HG03565 (cell line): Measurements from ENCODE around the gene ADGRV1.

Experiments
- ATAC-seq: cut with Tn5 transposase; IDR thresholded peaks from one replicate; pipeline ENCODE4 v1.9.1; 2021; ENCODE audit warnings: mild to moderate bottlenecking, moderate library complexity; ENCODE audit not compliant: unreplicated experiment

ADGRV1 gene

GRCh38 chr5:91177639-91178038, 619.0 kb downstream of the ADGRV1 start:
- no peak for ATAC-seq

DNA sequence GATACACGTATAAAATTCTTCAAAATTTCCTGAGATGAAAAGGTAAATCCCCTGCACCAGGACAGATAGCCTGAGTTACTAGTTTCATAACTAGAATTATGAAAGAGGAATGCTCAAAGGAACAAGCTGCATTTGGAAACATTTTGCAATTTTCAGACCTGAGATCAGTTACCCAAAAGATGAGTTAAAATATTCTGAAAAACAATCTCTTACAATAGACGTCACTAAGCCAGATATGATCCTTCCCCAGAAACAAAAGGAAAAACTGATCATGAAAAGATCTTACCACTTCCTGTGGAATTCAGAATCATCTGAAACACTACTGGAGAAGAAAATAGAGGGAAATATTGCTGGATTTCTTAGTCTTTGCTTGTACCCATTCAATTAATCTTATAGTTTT, 619.9 kb downstream of the ADGRV1 start:
- no peak for ATAC-seq

- ATAC-seq: no peak
These were observed 620.4 kb downstream of the ADGRV1 start for GRCh38 chr5:91179018-91179417.

GRCh38 chr5:91180506-91180905, 621.9 kb downstream of the ADGRV1 start:
- no peak for ATAC-seq

DNA sequence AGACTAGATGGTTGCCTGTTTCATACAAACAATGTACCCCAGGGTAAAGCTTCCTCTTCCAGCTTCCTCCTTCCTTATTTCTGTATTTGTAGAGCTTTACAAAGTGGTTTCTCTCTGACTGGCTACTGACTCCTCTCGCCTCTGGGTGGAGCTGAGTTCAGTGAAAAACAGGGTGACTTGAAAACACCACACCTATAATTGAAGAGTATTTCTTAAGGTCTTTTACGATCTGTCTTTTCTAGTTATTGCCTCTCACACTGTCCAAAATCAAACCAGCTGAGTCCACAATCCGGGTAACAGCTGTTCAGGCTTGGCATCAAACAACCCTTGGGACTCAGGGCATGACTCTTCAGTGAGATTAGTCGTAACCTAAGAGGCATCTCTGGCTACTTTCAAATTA, 624.2 kb downstream of the ADGRV1 start:
- ATAC-seq: peak; percentile 76

DNA sequence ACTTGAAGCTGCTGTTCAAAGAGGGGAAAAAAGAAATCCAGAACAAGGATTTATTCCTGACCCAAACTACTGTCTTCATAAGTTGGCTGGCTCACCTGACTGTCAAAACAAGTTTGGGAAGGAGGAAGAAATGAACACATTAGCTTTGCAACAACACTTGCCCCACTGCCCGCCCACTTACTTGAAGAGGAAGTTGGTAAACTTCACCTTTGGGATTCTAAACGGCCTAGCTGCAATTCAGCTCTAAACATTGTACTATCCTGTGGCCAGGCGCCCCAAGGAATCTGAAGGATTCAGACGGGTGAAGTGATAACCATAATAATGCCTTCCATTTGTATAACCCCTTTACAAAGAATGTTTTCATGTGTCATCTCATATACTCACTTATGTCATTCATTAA, 625.1 kb downstream of the ADGRV1 start:
- ATAC-seq: no peak

- ATAC-seq: no peak
These were observed 627.5 kb downstream of the ADGRV1 start for GRCh38 chr5:91186101-91186500.

DNA sequence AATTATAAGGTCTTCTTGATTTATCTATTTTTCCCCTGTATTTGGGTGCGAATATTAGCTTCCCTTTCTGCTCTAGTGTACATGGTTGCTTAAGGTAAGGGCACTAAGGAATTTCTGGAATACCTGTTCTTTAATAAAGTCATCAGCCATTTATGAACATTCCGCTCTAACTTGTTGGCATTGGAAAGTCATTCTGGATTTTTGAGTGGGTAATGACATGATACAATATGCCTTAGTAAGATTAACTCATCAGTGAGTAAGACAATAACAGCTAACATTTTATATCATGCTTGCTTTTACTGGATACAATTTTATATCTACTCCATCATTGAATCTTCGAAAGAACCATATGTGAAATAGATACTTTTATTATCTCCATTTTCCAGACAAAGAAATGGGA, 628.4 kb downstream of the ADGRV1 start:
- no peak for ATAC-seq

GRCh38 chr5:91188755-91189154, 630.2 kb downstream of the ADGRV1 start:
- no peak for ATAC-seq

- peak; percentile 78 for ATAC-seq
These were observed 631.1 kb downstream of the ADGRV1 start for GRCh38 chr5:91189480-91190313.

GRCh38 chr5:91190314-91190690, 631.7 kb downstream of the ADGRV1 start:
- no peak for ATAC-seq

DNA sequence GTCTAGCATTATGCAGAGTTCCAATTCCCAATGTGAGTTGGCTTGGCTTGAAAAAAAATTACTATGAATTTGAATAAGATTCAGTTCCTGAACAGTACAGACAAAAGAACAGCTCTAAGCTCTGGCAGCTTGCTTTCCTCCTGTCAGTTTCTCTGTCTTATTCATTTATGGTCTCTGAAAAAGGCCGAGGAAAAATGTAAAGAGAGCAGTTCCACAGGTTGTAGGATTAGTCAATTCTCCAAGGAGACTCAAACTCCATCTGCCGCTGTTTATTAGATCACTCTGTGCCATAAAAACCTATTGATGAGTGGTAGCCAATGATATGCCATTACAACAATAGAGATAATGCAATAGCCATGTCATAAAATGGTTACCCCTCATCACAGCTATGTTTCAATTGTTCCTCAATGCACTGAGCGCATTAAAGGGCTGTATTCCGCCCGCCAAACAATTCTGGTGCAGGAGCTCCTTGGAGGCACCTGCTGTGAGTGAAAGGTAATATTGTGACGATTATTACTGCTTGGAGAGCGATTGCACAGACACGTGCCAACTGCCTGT, 636.3 kb downstream of the ADGRV1 start:
- no peak for ATAC-seq

DNA sequence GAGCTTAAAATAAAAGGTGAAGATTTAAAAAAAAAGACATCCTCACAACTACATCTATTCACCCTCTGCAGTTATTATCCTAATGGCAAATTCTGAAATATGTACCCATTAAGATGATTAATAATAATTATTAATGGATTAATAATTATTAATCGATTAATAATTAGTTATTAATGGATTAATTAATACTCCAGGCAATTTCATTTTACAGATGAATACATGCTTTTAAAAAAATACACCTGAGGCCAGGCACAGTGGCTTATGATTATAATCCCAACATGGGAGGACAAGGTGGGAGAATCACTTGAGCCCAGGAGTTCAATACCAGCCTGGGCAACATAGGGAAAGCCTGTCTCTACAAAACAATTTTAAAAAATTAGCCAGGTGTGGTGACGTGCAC, 642.1 kb downstream of the ADGRV1 start:
- ATAC-seq: no peak

GRCh38 chr5:91206103-91206502, 647.5 kb downstream of the ADGRV1 start:
- ATAC-seq: no peak

DNA sequence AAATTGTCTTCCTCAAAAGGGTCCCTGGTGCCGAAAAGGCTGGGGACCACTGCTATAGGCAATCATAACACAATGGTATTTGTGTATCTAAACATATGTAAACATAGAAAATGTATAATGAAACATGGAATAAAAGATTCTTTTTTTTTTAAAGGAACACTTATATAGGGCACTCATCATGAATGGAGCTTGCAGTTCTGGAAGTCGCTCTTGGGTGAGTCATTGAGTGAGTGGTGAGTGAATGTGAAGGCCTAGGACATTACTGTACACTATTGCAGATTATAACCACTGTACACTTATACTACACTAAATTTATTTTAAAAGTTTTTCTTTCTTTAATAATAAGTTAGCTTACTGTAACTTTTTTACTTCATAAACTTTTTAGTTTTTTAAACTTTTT, 648.1 kb downstream of the ADGRV1 start:
- ATAC-seq: no peak

DNA sequence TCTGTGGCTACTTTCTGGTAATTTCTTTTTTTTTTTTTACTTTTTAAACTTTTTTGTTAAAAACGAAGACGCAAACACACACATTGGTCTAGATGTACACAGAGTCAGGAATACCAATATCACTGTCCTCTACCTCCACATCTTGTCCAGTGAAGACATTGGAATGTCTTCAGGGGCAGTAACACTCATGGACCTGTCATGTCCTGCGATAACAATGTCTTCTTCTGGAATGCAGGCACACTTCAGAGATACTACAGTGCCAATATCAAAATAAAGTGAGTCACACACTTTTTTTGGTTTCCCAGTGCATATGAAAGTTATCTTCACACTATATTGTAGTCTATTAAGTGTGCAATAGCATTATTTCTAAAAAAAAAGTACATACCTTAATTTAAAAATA, 648.7 kb downstream of the ADGRV1 start:
- no peak for ATAC-seq

- ATAC-seq: no peak
These were observed 653.6 kb downstream of the ADGRV1 start for GRCh38 chr5:91211997-91212713.

- no peak for ATAC-seq
These were observed 654.1 kb downstream of the ADGRV1 start for GRCh38 chr5:91212714-91213092.
